ENCODE data around the gene WDR37. TPM values are rescaled to one million over a fixed set of nuclear protein-coding genes. Genes with fewer than 3 reads are reported as not detected.

Gene WDR37
- total and polyA plus RNA-seq, 2 donors (not counting 1 experiment from before 2014, with no cell fraction given), result 17.3 to 33.2 TPM

GRCh38 chr10:1068380-1069361 is 12.5 kb downstream of the WDR37 start:
- H4K20me1 ChIP-seq (ENCODE audit: control insufficient read depth, insufficient read depth, low read length, poor library complexity, severe bottlenecking), result peaks cover 47% of the 10 kb centered on the region
- ChIA-PET CTCF (no interaction called here), POLR2A (no interaction called here)
- H3K4me1 Mint-ChIP-seq, result peaks cover 12% of the 10 kb centered on the region
- peaks cover 33% of the 10 kb centered on the region for H3K79me2 ChIP-seq (ENCODE audit: control insufficient read depth, insufficient read depth, low read length)
- no peaks in the 10 kb centered on the region for H3K27me3 ChIP-seq (replicated peaks in 1 of 4; ENCODE audit: control extremely low read depth in 1 of 4, control insufficient read depth in 3 of 4, insufficient read depth in 4 of 4, low read length in 3 of 4)
- H3K4me2 ChIP-seq (replicated peaks; ENCODE audit: low read depth, low read length, poor library complexity, severe bottlenecking), result no peak overlapping the region
- no peak overlapping the region for H3K9ac ChIP-seq (ENCODE audit: low read length)
- H3K4me3 Mint-ChIP-seq, result no peak overlapping the region
- no peaks in the 10 kb centered on the region for H3K27me3 Mint-ChIP-seq
- no peak overlapping the region for H3K4me3 ChIP-seq (ENCODE audit: control extremely low read depth in 1 of 5, extremely low read depth in 1 of 5, insufficient read depth in 1 of 5, low read depth in 2 of 5, low read length in 4 of 5)
- ATAC-seq (ENCODE audit: low read depth), result no peak
- peaks cover 0 to 17% of the 10 kb centered on the region in 2 experiments for H3K36me3 ChIP-seq (replicated peaks in 1 of 2; ENCODE audit: control extremely low read depth in 1 of 2, control insufficient read depth in 1 of 2, extremely low read depth in 1 of 2, insufficient read depth in 2 of 2, low read length in 1 of 2)
- 91% methylated on average over 5 of the region's 10 CpGs for WGBS (ENCODE audit: insufficient coverage)
- H3K27ac Mint-ChIP-seq, result no peak overlapping the region
- intact Hi-C loops (cut with micrococcal nuclease), result no loop called here
- TF ChIP-seq EZH2 (IDR thresholded peaks at IDR 0.05; ENCODE audit: borderline replicate concordance, insufficient read depth, low read depth, low read length, poor library complexity, severe bottlenecking), result no peak
- TF ChIP-seq, protein P1, sequence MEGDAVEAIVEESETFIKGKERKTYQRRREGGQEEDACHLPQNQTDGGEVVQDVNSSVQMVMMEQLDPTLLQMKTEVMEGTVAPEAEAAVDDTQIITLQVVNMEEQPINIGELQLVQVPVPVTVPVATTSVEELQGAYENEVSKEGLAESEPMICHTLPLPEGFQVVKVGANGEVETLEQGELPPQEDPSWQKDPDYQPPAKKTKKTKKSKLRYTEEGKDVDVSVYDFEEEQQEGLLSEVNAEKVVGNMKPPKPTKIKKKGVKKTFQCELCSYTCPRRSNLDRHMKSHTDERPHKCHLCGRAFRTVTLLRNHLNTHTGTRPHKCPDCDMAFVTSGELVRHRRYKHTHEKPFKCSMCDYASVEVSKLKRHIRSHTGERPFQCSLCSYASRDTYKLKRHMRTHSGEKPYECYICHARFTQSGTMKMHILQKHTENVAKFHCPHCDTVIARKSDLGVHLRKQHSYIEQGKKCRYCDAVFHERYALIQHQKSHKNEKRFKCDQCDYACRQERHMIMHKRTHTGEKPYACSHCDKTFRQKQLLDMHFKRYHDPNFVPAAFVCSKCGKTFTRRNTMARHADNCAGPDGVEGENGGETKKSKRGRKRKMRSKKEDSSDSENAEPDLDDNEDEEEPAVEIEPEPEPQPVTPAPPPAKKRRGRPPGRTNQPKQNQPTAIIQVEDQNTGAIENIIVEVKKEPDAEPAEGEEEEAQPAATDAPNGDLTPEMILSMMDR (IDR thresholded peaks at IDR 0.05), result no peak
- H2AFZ ChIP-seq (ENCODE audit: insufficient read depth, low read depth, low read length, poor library complexity, severe bottlenecking), result no peak overlapping the region
- no peaks in the 10 kb centered on the region for H3K9me3 Mint-ChIP-seq (ENCODE audit: insufficient read depth)
- no peaks in the 10 kb centered on the region for H3K4me1 ChIP-seq (ENCODE audit: control insufficient read depth in 2 of 2, insufficient read depth in 2 of 2, low read length in 2 of 2)
- H3K9me3 ChIP-seq (ENCODE audit: control extremely low read depth in 1 of 3, control insufficient read depth in 2 of 3, insufficient read depth in 1 of 3, low read length in 2 of 3), result no peaks in the 10 kb centered on the region
- no peak overlapping the region for H3K27ac ChIP-seq (ENCODE audit: low read length in 2 of 2)
- no peak for DNase-seq

- Histone ChIP-seq H3K9ac (ENCODE audit: low read length) (no peak overlapping the region), H2AFZ (ENCODE audit: insufficient read depth, low read depth, low read length, poor library complexity, severe bottlenecking) (no peak overlapping the region), H3K27me3 (replicated peaks in 1 of 4; ENCODE audit: control extremely low read depth in 1 of 4, control insufficient read depth in 3 of 4, insufficient read depth in 4 of 4, low read length in 3 of 4) (no peaks in the 10 kb centered on the region), H3K4me2 (replicated peaks; ENCODE audit: low read depth, low read length, poor library complexity, severe bottlenecking) (no peak overlapping the region), H3K4me1 (ENCODE audit: control insufficient read depth in 2 of 2, insufficient read depth in 2 of 2, low read length in 2 of 2) (no peaks in the 10 kb centered on the region), H3K4me3 (ENCODE audit: control extremely low read depth in 1 of 5, extremely low read depth in 1 of 5, insufficient read depth in 1 of 5, low read depth in 2 of 5, low read length in 4 of 5) (no peak overlapping the region), H3K79me2 (ENCODE audit: control insufficient read depth, insufficient read depth, low read length) (peaks cover 46% of the 10 kb centered on the region), H3K27ac (ENCODE audit: low read length in 2 of 2) (no peak overlapping the region), H3K9me3 (ENCODE audit: control extremely low read depth in 1 of 3, control insufficient read depth in 2 of 3, insufficient read depth in 1 of 3, low read length in 2 of 3) (no peaks in the 10 kb centered on the region), H3K36me3 (replicated peaks in 1 of 2; ENCODE audit: control extremely low read depth in 1 of 2, control insufficient read depth in 1 of 2, extremely low read depth in 1 of 2, insufficient read depth in 2 of 2, low read length in 1 of 2) (peaks cover 0 to 26% of the 10 kb centered on the region in 2 experiments), H4K20me1 (ENCODE audit: control insufficient read depth, insufficient read depth, low read length, poor library complexity, severe bottlenecking) (peaks cover 61% of the 10 kb centered on the region)
- Mint-ChIP-seq H3K27ac (no peak overlapping the region), H3K9me3 (ENCODE audit: insufficient read depth) (no peaks in the 10 kb centered on the region), H3K27me3 (no peaks in the 10 kb centered on the region), H3K4me3 (no peak overlapping the region), H3K4me1 (peaks cover 12% of the 10 kb centered on the region)
- DNase-seq (no peak), ATAC-seq (ENCODE audit: low read depth) (no peak)
- no peak for TF ChIP-seq EZH2 (IDR thresholded peaks at IDR 0.05; ENCODE audit: borderline replicate concordance, insufficient read depth, low read depth, low read length, poor library complexity, severe bottlenecking)
- TF ChIP-seq, protein P1 (IDR thresholded peaks at IDR 0.05), result no peak
- intact Hi-C loops (cut with micrococcal nuclease), result no loop called here
- ChIA-PET CTCF (interaction anchor here (0.9 kb wide), 1 partner anchor 13 kb away, joined by 3 read pairs; no protein-coding TSS in a partner anchor), POLR2A (no interaction called here)
- 100% methylated on average over 3 of the region's 7 CpGs for WGBS (ENCODE audit: insufficient coverage)
Measured at GRCh38 chr10:1070919-1071318, 14.7 kb downstream of the WDR37 start.

Data from B cell (primary cell).